Ovary (tissue), 9 donors: ENCODE results near the gene CRPPA. TPM values are rescaled to one million over a fixed set of nuclear protein-coding genes. Genes with fewer than 3 reads are reported as not detected.

Experiments
- DNase-seq, 5 donors: peaks; one replicate each; pipeline ENCODE4 v3.0.0-alpha.2; 2019 to 2020
- H3K27ac ChIP-seq, 2 donors: fragments of 200-600 bp; one replicate each; pipeline versions ENCODE4 v1.5.1 to v1.8.0; 2019 to 2022
- H3K27me3 ChIP-seq: fragments of 200-600 bp; one replicate; pipeline ENCODE4 v1.8.0; 2022
- H3K36me3 ChIP-seq: fragments of 200-600 bp; sonication (generic); one replicate; pipeline ENCODE4 v1.5.1; 2019
- H3K4me1 ChIP-seq: one replicate; pipeline ENCODE4 v1.8.1; 2013; ENCODE audit warnings: mild to moderate bottlenecking, moderate library complexity; ENCODE audit not compliant: insufficient read depth
- H3K4me3 ChIP-seq: fragments of 200-600 bp; sonication (generic); one replicate; pipeline ENCODE4 v1.5.1; 2017
- H3K9me3 ChIP-seq, 2 donors: fragments of 200-600 bp in 1 of 2; sonication (generic) in 1 of 2; one replicate each; pipeline versions ENCODE4 v1.5.1 to v1.8.1; 2013 to 2019; ENCODE audit warnings: mild to moderate bottlenecking in 1 of 2, moderate library complexity in 1 of 2
- CTCF ChIP-seq, 3 donors: fragments of 450-650 bp in 2 of 3; fragments of 200-600 bp in 1 of 3; IDR thresholded peaks; one replicate each; pipeline versions ENCODE4 v1.5.1 to v1.8.0; 2016 to 2022; ENCODE audit warnings: antibody characterized with exemption in 3 of 3, mild to moderate bottlenecking in 1 of 3
- EP300 ChIP-seq: sonication (generic); formaldehyde crosslinking; IDR thresholded peaks from one replicate; pipeline ENCODE4 v1.6.1; 2017; ENCODE audit warnings: antibody characterized with exemption
- POLR2A ChIP-seq: fragments of 450-650 bp; IDR thresholded peaks from one replicate; pipeline ENCODE4 v1.6.1; 2017; ENCODE audit warnings: antibody characterized with exemption, mild to moderate bottlenecking, moderate library complexity
- WGBS, 3 donors: extraction: QIAGEN DNeasy Blood & Tissue Kit in 1 of 3; methylation state at CpG; one replicate each; pipeline versions ENCODE4 v1.1.5 to v1.1.7; 2013 to 2017; 5-methylcytosine and 5-hydroxymethylcytosine counted together
- intact Hi-C, 4 donors: fragments of 100-400 bp; cut with DNase I; formaldehyde crosslinking; loops; one replicate each; pipeline versions ENCODE4 v1.11.0 to v1.15.1; 2022 to 2023
- polyA plus RNA-seq, 2 donors: library from polyadenylated mRNA; stranded (reverse); fragments of 200-250 nt in 1 of 2; fragments of 350-450 nt in 1 of 2; fragmentation: Illumina TruSeq in 1 of 2; extraction: RNeasy Lipid Tissue Mini Kit (QIAGEN cat#74804) in 1 of 2; gene quantifications; one replicate each; pipeline ENCODE4 v1.2.3, GENCODE V29; 2013 to 2014
- total RNA-seq, 7 donors: library from RNA; depleted of rRNA in 2 of 7; stranded (reverse); fragments of >200 nt in 2 of 7; fragmentation: NEBNext Ultra II Directional in 3 of 7; extraction: Animal tissue kit (Norgen Biotek cat#: 25700) in 3 of 7; gene quantifications; one replicate each; pipeline versions ENCODE4 v1.1.0 to v1.2.4, GENCODE V29; 2016 to 2023
- donor health status: DM: no; HTN: no; CAD: no; lungs with moderate emphysema.
- donor health status: DM: no; HTN: no; CAD: no.
- donor health status: Bipolar disorder and iron deficiency.
- donor health status: DM: yes; HTN: yes; CAD: no.
- donor health status: DM: no; HTN: no; CAD: no.
- donor health status: DM: yes; HTN: yes; CAD: no.

Gene CRPPA
- total and polyA plus RNA-seq, 9 donors, result 0.68 to 5.2 (median 3.2) TPM

GRCh38 chr7:16399916-16400892 lies 21.1 kb downstream of the CRPPA start:
- TF ChIP-seq POLR2A (no peak), EP300 (no peak), CTCF (IDR thresholded peaks at IDR 0.05) (no peak)
- intact Hi-C loops, result no loop called here
- DNase-seq, result no peak

GRCh38 chr7:16399265-16399831 lies 22.0 kb downstream of the CRPPA start:
- no peaks in the 10 kb centered on the region for H3K36me3 ChIP-seq
- WGBS, 3 donors, result 94 to 95% (median 95%) methylated on average over 32 of the region's 32 CpGs
- DNase-seq, result no peak
- H3K4me1 ChIP-seq, result no peaks in the 10 kb centered on the region
- no peaks in the 10 kb centered on the region for H3K27me3 ChIP-seq
- intact Hi-C loops, result no loop called here
- no peak overlapping the region for H3K27ac ChIP-seq
- TF ChIP-seq EP300 (no peak), CTCF (IDR thresholded peaks at IDR 0.05) (no peak), POLR2A (no peak)
- H3K4me3 ChIP-seq, result no peak overlapping the region
- H3K9me3 ChIP-seq, result no peaks in the 10 kb centered on the region

More at GRCh38 chr7:16399916-16400892, 21.1 kb downstream of the CRPPA start:
- H3K4me3 ChIP-seq, result no peak overlapping the region
- H3K4me1 ChIP-seq, result no peaks in the 10 kb centered on the region
- no peak overlapping the region for H3K27ac ChIP-seq
- no peaks in the 10 kb centered on the region for H3K9me3 ChIP-seq
- H3K36me3 ChIP-seq, result no peaks in the 10 kb centered on the region
- WGBS, 3 donors, result 94 to 95% (median 94%) methylated on average over 47 of the region's 47 CpGs
- H3K27me3 ChIP-seq, result no peaks in the 10 kb centered on the region

GRCh38 chr7:16398146-16399017 lies 23.0 kb downstream of the CRPPA start:
- H3K27ac ChIP-seq, result no peak overlapping the region
- H3K4me1 ChIP-seq, result no peaks in the 10 kb centered on the region
- intact Hi-C loops, result no loop called here
- no peaks in the 10 kb centered on the region for H3K27me3 ChIP-seq
- DNase-seq, result no peak
- 94 to 96% (median 95%) methylated on average over 46 of the region's 46 CpGs for WGBS, 3 donors
- no peak for TF ChIP-seq CTCF (IDR thresholded peaks at IDR 0.05)
- no peak for TF ChIP-seq EP300
- TF ChIP-seq POLR2A, result no peak
- no peak overlapping the region for H3K4me3 ChIP-seq
- H3K36me3 ChIP-seq, result no peaks in the 10 kb centered on the region
- no peaks in the 10 kb centered on the region for H3K9me3 ChIP-seq

- TF ChIP-seq CTCF (IDR thresholded peaks at IDR 0.05) (no peak), POLR2A (no peak), EP300 (no peak)
- peak in 1 of 5 donors; percentile 32 for DNase-seq
- intact Hi-C loops, result no loop called here
- Histone ChIP-seq H3K27me3 (no peaks in the 10 kb centered on the region), H3K9me3 (no peaks in the 10 kb centered on the region), H3K4me3 (no peak overlapping the region), H3K27ac (no peak overlapping the region), H3K36me3 (no peaks in the 10 kb centered on the region), H3K4me1 (no peaks in the 10 kb centered on the region)
- 93 to 94% (median 93%) methylated on average over 33 of the region's 33 CpGs for WGBS, 3 donors
Measured at GRCh38 chr7:16397501-16398145, 23.7 kb downstream of the CRPPA start.
